GM18519 (cell line): ENCODE results near the gene PLLP.

Experiments used
- ATAC-seq: cut with Tn5 transposase; IDR thresholded peaks from one replicate; pipeline ENCODE4 v1.9.1; 2021; ENCODE audit warnings: mild to moderate bottlenecking, moderate library complexity; ENCODE audit not compliant: unreplicated experiment, low FRiP score

The PLLP gene

GRCh38 chr16:57303021-57303909, 18.8 kb upstream of the PLLP start:
- no peak for ATAC-seq

DNA sequence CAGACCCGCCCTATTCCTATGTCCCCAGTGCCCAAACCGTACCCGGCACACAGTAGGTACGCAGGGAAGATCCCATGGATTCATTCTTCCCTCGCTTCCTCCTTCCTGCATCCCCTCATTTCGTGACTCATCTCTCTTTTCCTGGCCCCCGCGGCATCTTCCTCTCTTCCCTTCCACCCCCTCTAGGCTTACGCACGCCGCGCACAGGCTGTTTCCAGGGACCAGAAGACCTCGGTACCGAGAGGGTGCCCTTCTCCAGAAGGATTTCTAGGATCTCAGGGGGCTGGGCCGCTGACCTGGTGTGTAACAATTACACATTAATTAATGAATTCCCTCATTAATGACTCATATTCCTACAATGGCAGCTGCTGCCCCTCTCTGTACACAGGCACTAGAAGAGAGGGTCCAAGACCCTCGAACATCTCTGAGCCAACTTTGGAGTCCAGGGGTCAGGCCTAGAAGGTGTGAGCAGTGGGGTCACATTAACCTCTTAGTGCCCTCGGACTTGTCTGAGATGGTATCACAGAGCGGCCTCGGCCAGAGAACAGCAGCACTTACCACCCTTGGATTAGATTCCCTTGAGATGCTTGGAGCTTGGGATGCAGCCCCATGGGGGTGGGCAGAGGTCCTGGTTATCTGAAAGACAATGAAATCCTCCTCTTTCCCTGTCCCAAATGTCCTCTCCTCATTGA, 16.8 kb upstream of the PLLP start:
- ATAC-seq: no peak

- ATAC-seq: peak; percentile 77
Measured at GRCh38 chr16:57300387-57301125, 16.1 kb upstream of the PLLP start.

GRCh38 chr16:57299719-57300386, 15.4 kb upstream of the PLLP start:
- peak; percentile 33 for ATAC-seq

DNA sequence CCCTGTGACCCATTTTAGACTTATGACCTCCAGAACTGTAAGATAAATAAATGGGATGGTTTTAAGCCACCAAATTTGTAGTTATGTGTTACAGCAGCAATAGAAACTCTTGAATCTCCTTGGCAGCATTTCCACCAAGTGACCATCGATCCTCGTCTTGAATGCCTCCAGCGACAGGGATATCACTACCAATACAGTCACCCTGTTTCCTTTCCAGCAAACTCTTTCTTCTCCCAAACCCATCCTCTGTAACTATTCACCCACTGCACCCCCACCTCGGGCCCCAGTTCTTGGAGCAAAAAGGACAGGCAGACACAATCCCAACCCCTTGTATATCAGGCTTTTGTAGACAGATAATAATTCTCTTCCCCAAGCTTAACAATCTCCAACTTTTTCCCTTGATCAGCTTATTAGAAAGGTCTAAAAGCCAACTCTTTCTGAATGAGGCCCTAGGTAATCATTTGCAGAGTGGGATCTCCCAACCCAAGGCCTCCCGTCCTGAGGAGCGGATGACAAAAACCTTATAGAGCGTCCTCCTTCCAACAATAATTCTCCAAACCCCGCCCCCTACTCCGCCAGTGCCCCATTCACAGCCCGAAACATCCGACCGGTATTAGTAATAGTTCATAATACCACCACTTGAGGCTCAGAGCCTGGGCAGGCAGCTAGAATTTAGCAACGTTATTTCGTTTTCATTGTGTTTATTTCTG, 14.7 kb upstream of the PLLP start:
- peak; percentile 20 for ATAC-seq

GRCh38 chr16:57297856-57298255, 13.4 kb upstream of the PLLP start:
- ATAC-seq: no peak

DNA sequence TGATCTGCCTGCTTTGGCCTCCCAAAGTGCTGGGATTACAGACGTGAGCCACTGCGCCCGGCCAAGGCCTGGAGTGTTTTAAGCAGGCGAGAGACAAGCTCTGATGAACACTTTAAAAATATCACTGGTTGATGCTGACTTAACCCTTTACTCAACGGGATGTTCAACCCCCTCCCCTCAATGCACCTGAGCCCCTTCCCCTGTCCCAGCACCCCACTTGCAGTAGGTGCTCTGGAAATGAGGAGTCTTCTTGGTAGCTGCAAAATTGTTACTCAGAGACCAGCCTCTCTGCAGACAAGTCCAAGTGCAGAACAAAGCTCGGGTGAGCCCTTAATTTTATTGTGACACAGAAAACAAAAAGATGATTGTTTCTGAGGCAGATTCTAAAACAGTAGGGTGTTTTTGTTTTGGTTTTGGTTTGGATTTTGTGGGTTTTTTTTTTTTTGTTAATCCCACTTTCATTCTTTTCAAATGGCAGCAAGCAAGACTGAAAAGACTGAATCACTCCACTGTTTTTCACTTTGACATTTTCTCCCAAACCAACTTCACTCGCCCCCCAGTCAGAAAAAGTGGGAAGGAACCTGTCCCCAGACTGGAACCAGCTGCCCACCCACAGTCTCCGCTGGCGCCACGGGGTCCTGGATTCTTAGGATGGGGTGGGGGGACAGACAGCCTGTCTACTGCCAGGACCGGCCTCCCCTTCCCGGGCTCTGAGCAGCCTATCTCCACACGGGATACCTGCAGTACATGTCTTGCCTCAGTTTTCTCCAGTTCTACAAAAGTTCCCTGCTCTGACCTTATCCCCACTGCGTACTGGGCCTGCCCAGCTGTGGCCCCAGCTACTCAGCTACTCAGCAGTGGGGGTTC, 5.2 kb upstream of the PLLP start:
- no peak for ATAC-seq

GRCh38 chr16:57285379-57285778, 907 bp upstream of the PLLP start:
- no peak for ATAC-seq

DNA sequence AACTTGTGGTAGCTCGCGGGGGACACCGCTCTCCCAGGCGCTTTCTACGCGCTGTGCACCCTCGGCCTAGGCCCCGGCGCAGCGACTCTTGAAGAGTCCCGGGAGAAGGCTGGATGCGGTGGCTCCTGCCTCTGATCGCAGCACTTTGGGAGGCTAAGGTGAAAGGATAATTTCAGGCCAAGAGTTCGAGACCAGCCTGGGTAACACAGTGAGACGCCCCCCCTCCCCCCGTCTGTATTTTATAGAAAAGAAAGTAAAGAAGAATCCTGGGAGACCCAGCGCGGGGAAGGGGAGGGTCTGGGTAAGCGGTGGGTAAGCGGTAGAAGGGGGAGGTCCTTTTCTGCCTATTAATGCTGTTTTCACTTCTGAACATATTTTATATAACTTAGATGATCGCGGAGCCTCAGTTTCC, 486 bp upstream of the PLLP start:
- ATAC-seq: no peak

DNA sequence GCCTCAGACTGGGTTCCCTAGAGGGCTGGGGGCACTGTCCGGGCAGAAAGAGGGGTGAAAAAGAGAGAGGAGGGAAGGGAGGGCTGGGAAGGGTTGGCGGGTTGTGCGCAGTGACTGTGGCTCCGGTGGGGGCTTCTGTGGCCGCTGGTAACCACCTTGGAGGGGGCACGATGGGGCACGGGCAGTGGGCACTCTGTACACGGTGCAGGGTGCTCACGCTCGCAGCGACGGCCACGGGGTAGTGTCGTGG, 588 bp downstream of the PLLP start:
- no peak for ATAC-seq

DNA sequence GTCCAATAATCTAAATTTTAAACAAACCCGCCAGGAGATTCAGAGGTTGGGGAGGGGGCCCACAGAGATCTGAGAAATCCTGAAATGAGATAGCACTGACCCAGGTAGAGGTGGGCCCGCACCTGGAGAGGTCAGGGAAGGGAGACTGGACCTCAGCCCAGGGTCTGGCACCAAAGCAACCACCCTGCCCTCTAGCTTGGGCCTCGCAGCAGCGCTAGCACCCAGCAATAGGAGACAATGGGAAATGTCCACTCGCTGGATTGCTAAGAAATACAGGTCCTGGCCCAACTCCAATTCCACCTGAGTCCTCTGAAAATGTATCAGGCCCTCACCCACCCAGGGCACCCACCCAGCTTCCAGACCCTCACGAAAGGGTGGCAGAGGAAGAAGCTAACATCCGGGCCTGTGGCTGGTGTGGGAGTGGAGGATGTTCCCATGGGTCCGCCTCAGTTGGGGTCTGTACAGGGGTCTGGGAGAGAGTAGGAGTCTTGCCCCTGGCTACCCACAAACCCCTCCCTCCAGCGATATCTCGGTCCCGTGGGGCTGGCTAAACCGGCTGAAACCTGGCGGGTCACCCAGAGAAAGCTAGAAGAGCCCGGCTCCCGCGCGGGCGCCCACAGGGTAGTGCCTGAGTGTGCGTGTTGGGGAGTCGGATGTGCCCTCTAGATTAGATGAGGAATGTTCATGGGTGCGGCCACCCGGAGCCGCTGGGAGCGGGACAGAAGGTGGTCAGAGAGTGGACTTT, 1.1 kb downstream of the PLLP start:
- ATAC-seq: no peak

DNA sequence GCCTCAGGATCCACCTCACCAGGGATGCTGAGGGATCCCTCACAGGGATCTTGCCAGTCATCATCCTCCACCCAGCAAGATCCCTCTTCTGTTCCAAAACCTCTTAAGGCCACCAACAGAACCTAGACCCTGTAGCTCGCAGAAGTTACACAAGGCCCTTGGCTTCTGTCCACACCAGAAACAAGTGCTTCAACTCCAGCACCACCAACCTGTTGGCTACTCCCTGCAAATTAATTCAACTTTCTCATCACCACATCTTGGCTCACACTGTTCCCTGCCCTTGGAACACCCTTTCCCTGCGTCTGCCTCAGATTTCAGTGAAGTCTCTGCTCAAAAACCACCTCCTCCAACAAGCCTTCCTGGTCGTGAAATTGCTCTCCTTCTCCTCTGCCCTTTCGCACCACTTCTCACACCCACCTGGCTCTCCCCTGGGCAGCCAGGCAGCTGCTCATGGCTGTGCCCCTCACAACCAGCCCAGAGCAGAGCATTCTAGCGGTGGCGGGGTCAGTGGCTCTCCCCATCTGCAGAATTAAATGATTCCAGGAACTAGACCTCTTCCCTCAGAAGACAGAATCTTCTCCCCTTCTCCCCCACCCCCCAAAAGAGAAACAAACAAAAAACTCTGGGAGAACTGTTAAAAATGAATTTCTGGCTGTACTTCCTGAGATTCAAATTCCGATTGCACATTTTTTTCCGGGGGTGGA, 1.8 kb downstream of the PLLP start:
- no peak for ATAC-seq

DNA sequence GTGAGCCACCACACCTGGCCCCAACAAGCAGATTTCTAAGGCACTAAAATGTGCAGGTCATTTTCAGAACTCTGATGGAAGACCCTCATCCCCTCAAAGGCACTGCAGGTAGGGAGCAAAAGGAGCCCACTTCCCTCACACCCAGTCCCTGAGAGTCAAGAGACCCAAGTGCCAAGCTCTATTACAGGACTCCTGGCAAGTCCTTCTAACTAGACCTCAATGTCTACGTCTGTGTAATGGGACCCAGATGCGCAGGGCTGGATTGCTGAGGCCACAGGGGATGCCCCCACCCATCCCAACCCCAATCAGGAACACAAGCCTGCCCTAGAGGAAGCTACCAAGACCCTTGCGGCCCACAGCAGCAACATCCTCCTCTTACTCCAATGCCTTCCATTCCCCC, 2.7 kb downstream of the PLLP start:
- ATAC-seq: no peak

- no peak for ATAC-seq
Measured at GRCh38 chr16:57279780-57280638, 4.5 kb downstream of the PLLP start.

- ATAC-seq: no peak
Measured at GRCh38 chr16:57278494-57278893, 6.0 kb downstream of the PLLP start.

DNA sequence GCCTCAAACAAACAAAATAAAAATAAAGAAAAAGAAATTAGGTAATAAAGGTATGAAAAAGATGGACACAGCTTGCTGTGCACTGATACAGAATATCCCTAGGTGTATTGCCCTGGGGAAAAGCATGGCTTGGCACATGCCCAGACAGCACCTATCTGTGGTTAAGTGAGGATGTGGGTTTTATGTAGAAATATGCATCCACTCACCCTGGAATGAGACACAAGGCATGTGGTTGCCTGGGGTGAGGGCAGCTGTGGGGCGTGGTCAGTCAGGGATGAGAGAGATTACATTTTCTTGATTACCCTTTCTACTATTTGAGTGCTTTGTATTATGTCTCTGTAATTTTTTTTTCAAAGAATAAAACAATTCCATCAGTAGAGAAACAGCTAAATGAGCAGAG, 6.9 kb downstream of the PLLP start:
- no peak for ATAC-seq

- ATAC-seq: no peak
Measured at GRCh38 chr16:57276596-57276995, 7.9 kb downstream of the PLLP start.
